Measurements from ENCODE around the gene EEF1AKMT4.
A peak's percentile ranks its signal among the peaks of the same experiment; 100 is the strongest.

The EEF1AKMT4 gene

GRCh38 chr3:184249412-184250166 lies at the start of gene EEF1AKMT4:
Gene EEF1AKMT4 (plus strand): TSS chr3:184249672. CDS start chr3:184249695, 23 bp downstream.
- peak within 1 kb of the TSS; percentile 76 for H3K9ac ChIP-seq (ENCODE audit: low read depth, low read length)
- peaks cover 39% of the 10 kb centered on the region for H3K79me2 ChIP-seq (ENCODE audit: insufficient read depth, low read length)
- peak within 1 kb of the TSS; percentile 89 for H3K4me2 ChIP-seq (ENCODE audit: insufficient read depth, low read length)
- ATAC-seq (ENCODE audit: insufficient read depth, low read depth) (peak; percentile 87), DNase-seq (peak; percentile 97)
- H3K9me3 ChIP-seq (ENCODE audit: insufficient read depth, low read length, severe bottlenecking), result no peaks in the 10 kb centered on the region
- peaks cover 21% of the 10 kb centered on the region for H3K36me3 ChIP-seq (ENCODE audit: insufficient read depth, low read length)
- peak within 1 kb of the TSS; percentile 96 for H2AFZ ChIP-seq (ENCODE audit: low read depth, low read length)
- peaks cover 5% of the 10 kb centered on the region; the same call in 1 of the 2 replicates for H4K20me1 ChIP-seq (ENCODE audit: insufficient read depth, low read length)
- no peaks in the 10 kb centered on the region for H3K27me3 ChIP-seq (ENCODE audit: insufficient read depth, low read length, poor library complexity)
- H3K4me1 ChIP-seq (ENCODE audit: insufficient read depth, low read length), result peaks cover 34% of the 10 kb centered on the region
- peak within 1 kb of the TSS; percentile 96 to 100 for H3K4me3 ChIP-seq (ENCODE audit: low read depth in 1 of 2, low read length in 2 of 2)
- TF ChIP-seq CTCF (IDR thresholded peaks at IDR 0.05; ENCODE audit: borderline replicate concordance, extremely low read depth, low read length, poor library complexity, severe bottlenecking), result peak; percentile 65
- no peak for TF ChIP-seq EZH2 (IDR thresholded peaks at IDR 0.05; ENCODE audit: borderline replicate concordance, low read depth, low read length, severe bottlenecking)
- H3K27ac ChIP-seq (ENCODE audit: low read length), result peak within 1 kb of the TSS; percentile 90

GRCh38 chr3:184200825-184201224 lies 48.6 kb upstream of the EEF1AKMT4 start:
- H3K9ac ChIP-seq (ENCODE audit: low read depth, low read length), result no peak overlapping the region
- H3K36me3 ChIP-seq (ENCODE audit: insufficient read depth, low read length), result no peaks in the 10 kb centered on the region
- H3K9me3 ChIP-seq (ENCODE audit: insufficient read depth, low read length, severe bottlenecking), result no peaks in the 10 kb centered on the region
- ATAC-seq (ENCODE audit: insufficient read depth, low read depth) (no peak), DNase-seq (no peak)
- no peak overlapping the region for H3K27ac ChIP-seq (ENCODE audit: low read length)
- no peak overlapping the region for H2AFZ ChIP-seq (ENCODE audit: low read depth, low read length)
- no peak for TF ChIP-seq EZH2 (IDR thresholded peaks at IDR 0.05; ENCODE audit: borderline replicate concordance, low read depth, low read length, severe bottlenecking)
- no peak for TF ChIP-seq CTCF (IDR thresholded peaks at IDR 0.05; ENCODE audit: borderline replicate concordance, extremely low read depth, low read length, poor library complexity, severe bottlenecking)
- no peak overlapping the region for H3K4me2 ChIP-seq (ENCODE audit: insufficient read depth, low read length)
- no peaks in the 10 kb centered on the region for H3K79me2 ChIP-seq (ENCODE audit: insufficient read depth, low read length)
- no peaks in the 10 kb centered on the region for H3K4me1 ChIP-seq (ENCODE audit: insufficient read depth, low read length)
- 0 out of 2 replicates have a peak, but pooled peaks cover 3% of the 10 kb centered on the region for H4K20me1 ChIP-seq (ENCODE audit: insufficient read depth, low read length)
- no peaks in the 10 kb centered on the region for H3K27me3 ChIP-seq (ENCODE audit: insufficient read depth, low read length, poor library complexity)
- no peak overlapping the region for H3K4me3 ChIP-seq (ENCODE audit: low read depth in 1 of 2, low read length in 2 of 2)

- H3K4me2 ChIP-seq (ENCODE audit: insufficient read depth, low read length), result no peak overlapping the region
- H3K9me3 ChIP-seq (ENCODE audit: insufficient read depth, low read length, severe bottlenecking), result no peaks in the 10 kb centered on the region
- DNase-seq (no peak), ATAC-seq (ENCODE audit: insufficient read depth, low read depth) (no peak)
- no peaks in the 10 kb centered on the region for H3K36me3 ChIP-seq (ENCODE audit: insufficient read depth, low read length)
- H3K79me2 ChIP-seq (ENCODE audit: insufficient read depth, low read length), result no peaks in the 10 kb centered on the region
- H3K4me1 ChIP-seq (ENCODE audit: insufficient read depth, low read length), result no peaks in the 10 kb centered on the region
- H3K4me3 ChIP-seq (ENCODE audit: low read depth in 1 of 2, low read length in 2 of 2), result no peak overlapping the region
- no peak overlapping the region for H3K27ac ChIP-seq (ENCODE audit: low read length)
- TF ChIP-seq EZH2 (IDR thresholded peaks at IDR 0.05; ENCODE audit: borderline replicate concordance, low read depth, low read length, severe bottlenecking) (no peak), CTCF (IDR thresholded peaks at IDR 0.05; ENCODE audit: borderline replicate concordance, extremely low read depth, low read length, poor library complexity, severe bottlenecking) (no peak)
- H3K27me3 ChIP-seq (ENCODE audit: insufficient read depth, low read length, poor library complexity), result peaks cover 4% of the 10 kb centered on the region
- no peak overlapping the region for H3K9ac ChIP-seq (ENCODE audit: low read depth, low read length)
- H4K20me1 ChIP-seq (ENCODE audit: insufficient read depth, low read length), result no peaks in the 10 kb centered on the region
- no peak overlapping the region for H2AFZ ChIP-seq (ENCODE audit: low read depth, low read length)
Measured at GRCh38 chr3:184203526-184203925, 45.9 kb upstream of the EEF1AKMT4 start.
